Mesenchymal stem cell (in vitro differentiated cells and primary cell): ENCODE measurements around the gene FANK1.

Source experiments
- DNase-seq: peaks from one replicate; pipeline ENCODE4 v3.0.0-alpha.2; 2013
- H2AFZ ChIP-seq: one replicate; pipeline ENCODE4 v1.6.1; 2013; ENCODE audit warnings: low read depth, mild to moderate bottlenecking, control low read depth, inconsistent platforms, low read length, moderate library complexity
- H2AK5ac ChIP-seq: 2 replicates; pipeline ENCODE4 v1.6.1; 2013; ENCODE audit warnings: low read length, moderate library complexity, mild to moderate bottlenecking, inconsistent platforms; ENCODE audit not compliant: severe bottlenecking
- H2BK120ac ChIP-seq: one replicate; pipeline ENCODE4 v1.6.1; 2013; ENCODE audit warnings: low read depth, mild to moderate bottlenecking, inconsistent platforms, low read length, moderate library complexity
- H2BK12ac ChIP-seq, 2 experiments: one replicate each; pipeline ENCODE4 v1.6.1; 2013; ENCODE audit warnings: inconsistent platforms in 2 of 2, low read length in 2 of 2, mild to moderate bottlenecking in 2 of 2, moderate library complexity in 2 of 2, control low read depth in 1 of 2
- H2BK15ac ChIP-seq: one replicate; pipeline ENCODE4 v1.6.1; 2013; ENCODE audit warnings: mild to moderate bottlenecking, low read depth, inconsistent platforms; ENCODE audit not compliant: poor library complexity, severe bottlenecking
- H2BK5ac ChIP-seq: 2 replicates; pipeline ENCODE4 v1.6.1; 2013; ENCODE audit warnings: low read depth, mild to moderate bottlenecking, low read length, control low read depth, inconsistent platforms; ENCODE audit not compliant: poor library complexity, severe bottlenecking
- H3K14ac ChIP-seq, 2 experiments: one replicate each; pipeline ENCODE4 v1.6.1; 2013; ENCODE audit warnings: inconsistent platforms in 2 of 2, low read length in 2 of 2, control low read depth in 1 of 2, mild to moderate bottlenecking in 1 of 2, moderate library complexity in 1 of 2
- H3K18ac ChIP-seq, 2 experiments: one replicate each; pipeline ENCODE4 v1.6.1; 2013; ENCODE audit warnings: inconsistent platforms in 2 of 2, low read length in 2 of 2, control low read depth in 1 of 2, low read depth in 1 of 2, mild to moderate bottlenecking in 1 of 2
- H3K23ac ChIP-seq, 2 experiments: one replicate each; pipeline ENCODE4 v1.6.1; 2013; ENCODE audit warnings: inconsistent platforms in 2 of 2, low read length in 2 of 2, mild to moderate bottlenecking in 2 of 2, moderate library complexity in 2 of 2, control low read depth in 1 of 2
- H3K27ac ChIP-seq: 2 replicates; pipeline ENCODE4 v1.5.1; 2013; ENCODE audit warnings: mild to moderate bottlenecking, moderate library complexity, low read length, control low read depth, inconsistent platforms; ENCODE audit not compliant: poor library complexity, severe bottlenecking
- H3K27me3 ChIP-seq, 2 experiments: 2 replicates each; pipeline versions ENCODE4 v1.6.1 to v1.7.0; 2013; ENCODE audit warnings: low read length in 2 of 2, mild to moderate bottlenecking in 2 of 2, moderate library complexity in 2 of 2, control low read depth in 1 of 2, inconsistent platforms in 1 of 2; ENCODE audit not compliant: control insufficient read depth in 1 of 2, insufficient read depth in 1 of 2
- H3K36me3 ChIP-seq, 2 experiments: 2 replicates each; pipeline versions ENCODE4 v1.6.1 to v1.7.0; 2013; ENCODE audit warnings: low read length in 2 of 2, control low read depth in 1 of 2, inconsistent platforms in 1 of 2, low read depth in 1 of 2, mild to moderate bottlenecking in 1 of 2; ENCODE audit not compliant: insufficient read depth in 2 of 2, control insufficient read depth in 1 of 2
- H3K4ac ChIP-seq, 2 experiments: one replicate each; pipeline ENCODE4 v1.6.1; 2013; ENCODE audit warnings: inconsistent platforms in 2 of 2, low read length in 2 of 2, mild to moderate bottlenecking in 2 of 2, moderate library complexity in 2 of 2, control low read depth in 1 of 2, low read depth in 1 of 2
- H3K4me1 ChIP-seq: 2 replicates; pipeline ENCODE4 v1.6.1; 2013; ENCODE audit warnings: low read depth, low read length, control low read depth; ENCODE audit not compliant: control insufficient read depth, insufficient read depth
- H3K4me2 ChIP-seq: 2 replicates; pipeline ENCODE4 v1.6.1; 2013; ENCODE audit warnings: low read length, mild to moderate bottlenecking, inconsistent platforms; ENCODE audit not compliant: poor library complexity, severe bottlenecking
- H3K4me3 ChIP-seq, 2 experiments: 2 replicates each; pipeline versions ENCODE4 v1.5.1 to v1.7.0; 2013; ENCODE audit warnings: low read length in 2 of 2, mild to moderate bottlenecking in 2 of 2, control low read depth in 1 of 2, low read depth in 1 of 2; ENCODE audit not compliant: insufficient read depth in 1 of 2
- H3K79me1 ChIP-seq: replicated peaks from 2 replicates; pipeline ENCODE4 v1.6.1; 2013; ENCODE audit warnings: mild to moderate bottlenecking, control low read depth, low read length, inconsistent platforms; ENCODE audit not compliant: poor library complexity, severe bottlenecking
- H3K9ac ChIP-seq: 2 replicates; pipeline ENCODE4 v1.7.0; 2013; ENCODE audit warnings: mild to moderate bottlenecking, low read length, moderate library complexity
- H3K9me3 ChIP-seq: 2 replicates; pipeline ENCODE4 v1.7.0; 2013; ENCODE audit warnings: mild to moderate bottlenecking, low read length; ENCODE audit not compliant: control insufficient read depth
- H4K8ac ChIP-seq: one replicate; pipeline ENCODE4 v1.6.1; 2013; ENCODE audit warnings: inconsistent platforms, mild to moderate bottlenecking, low read length, moderate library complexity
- H4K91ac ChIP-seq: one replicate; pipeline ENCODE4 v1.6.1; 2013; ENCODE audit warnings: mild to moderate bottlenecking, low read length, inconsistent platforms
- WGBS: methylation state at CpG from one replicate; pipeline ENCODE4 v1.1.7; 2013; ENCODE audit warnings: mixed read lengths; 5-methylcytosine and 5-hydroxymethylcytosine counted together

The FANK1 gene

GRCh38 chr10:126042906-126043305, 146.5 kb downstream of the FANK1 start:
- Histone ChIP-seq H4K91ac (peak overlapping the region; percentile 37), H2BK5ac (no peak overlapping the region), H2BK12ac (peak overlapping the region in 1 of 2 experiments; percentile 12), H3K27ac (no peak overlapping the region), H2BK120ac (no peak overlapping the region), H2BK15ac (peak overlapping the region; percentile 48), H4K8ac (no peak overlapping the region), H3K9me3 (no peaks in the 10 kb centered on the region), H3K4me1 (peaks cover 14% of the 10 kb centered on the region), H3K14ac (no peak overlapping the region), H2AK5ac (no peak overlapping the region), H3K18ac (no peak overlapping the region), H3K27me3 (no peaks in the 10 kb centered on the region), H3K36me3 (peaks cover 47 to 95% of the 10 kb centered on the region in 2 experiments), H3K9ac (peak overlapping the region; percentile 67), H2AFZ (no peak overlapping the region), H3K4me2 (no peak overlapping the region), H3K4ac (no peak overlapping the region), H3K23ac (no peak overlapping the region), H3K4me3 (peak overlapping the region in 1 of 2 experiments; percentile 20), H3K79me1 (peaks cover 4% of the 10 kb centered on the region)
- WGBS = over 99% methylated on average over 7 of the region's 10 CpGs
- DNase-seq = no peak

GRCh38 chr10:126043389-126043788, 147.0 kb downstream of the FANK1 start:
- WGBS = 98% methylated on average over 10 of the region's 10 CpGs

DNA sequence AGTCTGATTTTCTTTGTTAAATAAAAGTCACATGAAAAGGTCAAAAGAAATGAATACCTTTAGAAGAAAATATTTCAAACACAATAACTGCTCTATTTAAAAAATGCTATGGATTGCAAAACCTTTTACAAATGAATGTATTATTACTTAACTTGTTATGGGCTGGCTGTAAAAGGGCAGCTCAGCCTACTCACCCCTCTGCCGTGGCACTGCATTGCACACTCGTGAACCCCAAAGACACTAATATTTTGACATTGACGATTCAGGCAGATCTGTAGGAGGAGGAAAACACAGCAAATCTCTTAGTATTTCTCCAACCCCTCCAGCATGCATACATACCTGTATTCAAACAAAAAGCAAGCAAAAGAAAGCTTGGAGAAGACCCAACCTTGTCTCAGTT, 149.5 kb downstream of the FANK1 start:
- H3K14ac ChIP-seq = no peak overlapping the region
- no peak overlapping the region for H2BK5ac ChIP-seq
- peaks cover 35 to 81% of the 10 kb centered on the region in 2 experiments for H3K36me3 ChIP-seq
- H3K4ac ChIP-seq = no peak overlapping the region
- H3K4me1 ChIP-seq = peaks cover 17% of the 10 kb centered on the region
- H3K4me3 ChIP-seq = no peak overlapping the region
- 97% methylated on average over 3 of the region's 3 CpGs for WGBS
- no peak overlapping the region for H2AK5ac ChIP-seq
- H3K9me3 ChIP-seq = no peaks in the 10 kb centered on the region
- H3K79me1 ChIP-seq = peaks cover 4% of the 10 kb centered on the region
- H2BK12ac ChIP-seq = no peak overlapping the region
- H3K4me2 ChIP-seq = no peak overlapping the region
- no peak overlapping the region for H4K8ac ChIP-seq
- no peak overlapping the region for H3K23ac ChIP-seq
- no peak overlapping the region for H2AFZ ChIP-seq
- no peak overlapping the region for H3K27ac ChIP-seq
- H4K91ac ChIP-seq = no peak overlapping the region
- no peaks in the 10 kb centered on the region for H3K27me3 ChIP-seq
- no peak overlapping the region for H3K9ac ChIP-seq
- no peak overlapping the region for H2BK15ac ChIP-seq
- H3K18ac ChIP-seq = no peak overlapping the region
- no peak for DNase-seq
- H2BK120ac ChIP-seq = no peak overlapping the region

More at GRCh38 chr10:126043389-126043788, 147.0 kb downstream of the FANK1 start:
- no peak overlapping the region for H3K9ac ChIP-seq
- no peak overlapping the region for H3K18ac ChIP-seq
- no peak overlapping the region for H4K91ac ChIP-seq
- no peak overlapping the region for H3K27ac ChIP-seq
- H3K14ac ChIP-seq = no peak overlapping the region
- no peak for DNase-seq
- peaks cover 43 to 95% of the 10 kb centered on the region in 2 experiments for H3K36me3 ChIP-seq
- no peak overlapping the region for H3K4ac ChIP-seq
- H2BK120ac ChIP-seq = no peak overlapping the region
- H4K8ac ChIP-seq = no peak overlapping the region
- H3K4me1 ChIP-seq = peaks cover 14% of the 10 kb centered on the region
- no peak overlapping the region for H2BK5ac ChIP-seq
- no peak overlapping the region for H2BK12ac ChIP-seq
- no peak overlapping the region for H2AK5ac ChIP-seq
- peaks cover 4% of the 10 kb centered on the region for H3K79me1 ChIP-seq
- H3K9me3 ChIP-seq = no peaks in the 10 kb centered on the region
- H3K4me3 ChIP-seq = no peak overlapping the region
- H2BK15ac ChIP-seq = no peak overlapping the region
- H2AFZ ChIP-seq = no peak overlapping the region
- H3K23ac ChIP-seq = no peak overlapping the region
- no peaks in the 10 kb centered on the region for H3K27me3 ChIP-seq
- no peak overlapping the region for H3K4me2 ChIP-seq

- H3K4me2 ChIP-seq = no peak overlapping the region
- no peak overlapping the region for H3K4ac ChIP-seq
- no peak overlapping the region for H4K8ac ChIP-seq
- H3K9ac ChIP-seq = no peak overlapping the region
- H2AFZ ChIP-seq = no peak overlapping the region
- WGBS = 64% methylated on average over 5 of the region's 5 CpGs
- H2BK12ac ChIP-seq = no peak overlapping the region
- H4K91ac ChIP-seq = no peak overlapping the region
- peaks cover 12% of the 10 kb centered on the region for H3K4me1 ChIP-seq
- no peak overlapping the region for H3K14ac ChIP-seq
- no peak overlapping the region for H3K4me3 ChIP-seq
- no peak overlapping the region for H3K27ac ChIP-seq
- no peak overlapping the region for H3K23ac ChIP-seq
- no peaks in the 10 kb centered on the region for H3K9me3 ChIP-seq
- H2BK5ac ChIP-seq = no peak overlapping the region
- no peak overlapping the region for H2AK5ac ChIP-seq
- no peak overlapping the region for H2BK120ac ChIP-seq
- DNase-seq = peak; percentile 24
- no peak overlapping the region for H2BK15ac ChIP-seq
- no peak overlapping the region for H3K18ac ChIP-seq
- H3K36me3 ChIP-seq = peaks cover 26 to 71% of the 10 kb centered on the region in 2 experiments
- no peaks in the 10 kb centered on the region for H3K27me3 ChIP-seq
- peaks cover 4% of the 10 kb centered on the region for H3K79me1 ChIP-seq
Measured at GRCh38 chr10:126046831-126047230, 150.5 kb downstream of the FANK1 start.
